Fibroblast of the aortic adventitia (primary cell): ENCODE results near the gene TBX18. TPM values are rescaled to one million over a fixed set of nuclear protein-coding genes. Genes with fewer than 3 reads are reported as not detected.

Experiments
- DNase-seq: peaks from one replicate; pipeline ENCODE4 v3.0.0-alpha.2; 2010; ENCODE audit warnings: low read depth
- H3K4me3 ChIP-seq: 2 replicates; pipeline ENCODE4 v1.5.1; 2011; ENCODE audit warnings: low read depth, mild to moderate bottlenecking, control low read depth, low read length, moderate library complexity
- CTCF ChIP-seq: IDR thresholded peaks from 2 replicates; pipeline ENCODE4 v1.5.1; 2011; ENCODE audit warnings: mild to moderate bottlenecking, low read length, control low read depth, inconsistent platforms; ENCODE audit not compliant: insufficient read depth
- small RNA-seq: library from RNA; depleted of rRNA; stranded (forward); fragments of <200 nt; gene quantifications from one replicate; pipeline ENCODE3, GENCODE V24; 2012
- total RNA-seq: library from RNA; depleted of rRNA; stranded (reverse); fragments of >200 nt; gene quantifications from 2 replicates; pipeline ENCODE4 v1.2.3, GENCODE V29; 2012; ENCODE audit warnings: low replicate concordance

The TBX18 gene
- total RNA-seq, 1 donor, result 27.1 TPM

DNA sequence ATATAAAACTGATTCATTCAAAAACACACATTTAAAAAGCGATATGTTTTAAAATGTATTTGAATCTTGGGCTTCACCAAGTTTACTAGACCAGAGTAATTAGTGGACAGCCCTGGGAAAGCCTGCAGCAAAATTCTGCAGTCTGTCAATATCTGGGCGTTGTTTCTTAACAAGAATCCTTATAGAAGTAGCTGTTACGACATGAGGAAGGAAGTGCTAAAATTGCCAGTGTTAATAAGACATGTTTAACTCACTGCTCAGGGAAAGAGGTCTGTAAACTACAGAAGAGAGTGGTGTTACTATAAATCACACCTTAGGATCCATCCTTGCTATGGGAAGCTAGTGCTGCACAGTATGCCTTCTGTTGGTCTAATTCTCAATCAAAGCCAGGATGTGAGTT is 120.6 kb downstream of the TBX18 start:
- H3K4me3 ChIP-seq, result no peak overlapping the region
- DNase-seq, result peak; percentile 10
- no peak for TF ChIP-seq CTCF

DNA sequence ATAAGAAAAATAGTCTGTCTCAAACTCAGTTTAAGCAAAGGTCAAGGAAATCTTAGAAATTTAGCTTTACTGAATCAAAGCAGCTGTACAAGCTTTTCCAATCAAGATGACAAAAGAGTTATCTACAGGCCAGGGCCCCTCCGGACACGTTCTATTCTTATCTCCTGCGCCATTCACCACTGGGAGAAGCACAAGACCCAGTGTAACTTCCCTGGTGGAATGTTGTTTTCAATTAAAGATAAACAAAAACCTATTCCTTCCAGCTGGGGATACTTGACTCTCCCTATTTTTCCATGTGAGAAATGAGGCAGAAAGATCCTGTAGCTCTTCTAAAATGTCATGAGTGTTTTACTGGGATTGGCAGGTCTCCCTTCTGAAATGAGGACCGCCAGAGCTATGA is 123.3 kb downstream of the TBX18 start:
- TF ChIP-seq CTCF, result no peak
- peak; percentile 76 for DNase-seq
- H3K4me3 ChIP-seq, result no peak overlapping the region

DNA sequence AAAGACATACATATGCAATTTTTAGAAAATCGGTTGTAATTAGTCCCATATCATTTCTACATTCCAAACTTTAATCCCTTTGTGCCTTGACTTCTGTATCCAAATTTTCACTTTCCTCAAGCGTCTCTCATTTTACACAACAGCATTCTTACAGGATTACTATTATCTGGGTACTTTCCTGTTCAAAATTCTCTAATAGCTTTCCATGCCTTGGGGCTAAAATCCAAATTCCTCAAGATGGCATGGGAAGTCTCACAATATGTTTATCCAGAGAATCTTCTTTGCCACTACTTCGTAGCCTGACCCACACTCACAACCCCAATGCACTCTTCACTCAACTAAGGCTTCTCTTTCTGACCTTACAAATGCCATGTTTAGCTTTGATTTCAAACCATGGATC is 125.0 kb downstream of the TBX18 start:
- no peak for TF ChIP-seq CTCF
- no peak for DNase-seq
- no peak overlapping the region for H3K4me3 ChIP-seq

DNA sequence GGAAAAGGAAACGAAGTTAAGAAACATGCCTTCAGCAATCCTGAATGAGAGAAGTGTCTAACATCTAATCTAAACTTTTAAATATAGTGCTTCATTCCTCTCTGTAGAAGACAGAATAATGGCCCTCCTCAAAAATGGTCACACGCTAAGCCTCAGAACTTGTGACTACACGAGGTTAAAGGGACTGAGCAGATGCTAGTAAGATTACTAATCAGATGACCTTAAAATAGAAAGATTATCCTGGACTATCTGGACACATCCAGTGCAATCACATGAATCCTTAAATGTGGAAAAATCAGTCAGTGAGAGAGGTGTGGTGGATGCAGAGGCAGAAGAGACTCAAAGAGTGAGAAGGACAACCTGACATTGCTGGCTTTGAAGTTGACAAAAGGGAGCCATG is 126.1 kb downstream of the TBX18 start:
- DNase-seq, result no peak
- no peak for TF ChIP-seq CTCF
- H3K4me3 ChIP-seq, result no peak overlapping the region

Small RNA genes within 50 kb of the gene (small RNA-seq; reads per million reads assigned to genes)
- not detected for gene AL590143.1
